Measurements from ENCODE around the gene KCNG2. TPM values are rescaled to one million over a fixed set of nuclear protein-coding genes. Genes with fewer than 3 reads are reported as not detected.

Gene KCNG2
- polyA plus RNA-seq, 3 donors, result 0.45 to 0.48 TPM; not detected in 1

Other genes with a start within 250 kb of the KCNG2 start
- gene CTDP1, start 118.1 kb upstream of the KCNG2 start, polyA plus RNA-seq (ENCODE audit: insufficient read length in 3 of 3), result 10 to 100 TPM; 10.5 to 15.5 (median 15.4) TPM
- 10 to 100 TPM; 18.8 to 31.0 (median 29.6) TPM for gene SLC66A2, start 153.7 kb downstream of the KCNG2 start, polyA plus RNA-seq (ENCODE audit: insufficient read length in 3 of 3)
- 10 to 100 TPM; 17.2 to 29.2 (median 22.2) TPM for gene HSBP1L1, start 166.7 kb downstream of the KCNG2 start, polyA plus RNA-seq (ENCODE audit: insufficient read length in 3 of 3)
- 10 to 100 TPM; 92.1 to 98.3 (median 96.8) TPM for gene TXNL4A, start 190.6 kb downstream of the KCNG2 start, polyA plus RNA-seq (ENCODE audit: insufficient read length in 3 of 3)
- 10 to 100 TPM; 31.9 to 44.0 (median 32.9) TPM for gene RBFA, start 236.5 kb downstream of the KCNG2 start, polyA plus RNA-seq (ENCODE audit: insufficient read length in 3 of 3)